ENCODE results near the gene ADAM23.

DNA sequence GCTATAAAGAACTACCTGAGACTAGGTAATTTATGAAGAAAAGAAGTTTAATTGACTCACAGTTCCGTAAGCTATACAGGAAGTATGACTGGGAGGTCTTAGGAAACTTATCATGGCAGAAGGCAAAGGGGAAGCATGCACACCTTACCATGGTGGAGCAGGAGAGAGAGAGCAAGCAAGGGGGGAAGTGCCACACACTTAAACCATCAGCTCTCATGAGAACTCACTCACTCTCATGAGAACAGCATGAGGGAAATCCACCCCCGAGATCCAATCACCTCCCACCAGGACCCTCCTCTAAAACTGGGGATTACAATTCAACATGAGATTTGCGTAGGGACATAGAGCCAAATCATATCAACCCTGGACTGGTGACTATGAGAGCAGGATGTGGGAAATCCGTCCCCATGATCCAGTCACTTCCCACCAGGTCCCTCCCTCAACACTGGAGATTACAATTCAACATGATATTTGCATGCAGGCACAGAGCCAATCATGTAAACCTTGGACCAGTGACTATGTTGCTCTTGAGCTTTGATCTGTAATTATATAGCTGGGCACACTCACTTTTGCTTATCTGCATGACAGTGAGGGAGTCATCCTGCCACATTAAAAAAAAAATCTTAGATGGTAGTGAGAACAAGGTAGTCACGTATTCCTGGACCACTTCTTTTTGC lies 12.9 kb downstream of the ADAM23 start:
- TF ChIP-seq, protein P1, sequence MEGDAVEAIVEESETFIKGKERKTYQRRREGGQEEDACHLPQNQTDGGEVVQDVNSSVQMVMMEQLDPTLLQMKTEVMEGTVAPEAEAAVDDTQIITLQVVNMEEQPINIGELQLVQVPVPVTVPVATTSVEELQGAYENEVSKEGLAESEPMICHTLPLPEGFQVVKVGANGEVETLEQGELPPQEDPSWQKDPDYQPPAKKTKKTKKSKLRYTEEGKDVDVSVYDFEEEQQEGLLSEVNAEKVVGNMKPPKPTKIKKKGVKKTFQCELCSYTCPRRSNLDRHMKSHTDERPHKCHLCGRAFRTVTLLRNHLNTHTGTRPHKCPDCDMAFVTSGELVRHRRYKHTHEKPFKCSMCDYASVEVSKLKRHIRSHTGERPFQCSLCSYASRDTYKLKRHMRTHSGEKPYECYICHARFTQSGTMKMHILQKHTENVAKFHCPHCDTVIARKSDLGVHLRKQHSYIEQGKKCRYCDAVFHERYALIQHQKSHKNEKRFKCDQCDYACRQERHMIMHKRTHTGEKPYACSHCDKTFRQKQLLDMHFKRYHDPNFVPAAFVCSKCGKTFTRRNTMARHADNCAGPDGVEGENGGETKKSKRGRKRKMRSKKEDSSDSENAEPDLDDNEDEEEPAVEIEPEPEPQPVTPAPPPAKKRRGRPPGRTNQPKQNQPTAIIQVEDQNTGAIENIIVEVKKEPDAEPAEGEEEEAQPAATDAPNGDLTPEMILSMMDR (IDR thresholded peaks at IDR 0.05): no peak
- TF ChIP-seq POLR2A (IDR thresholded peaks at IDR 0.05): no peak

All from body of pancreas (tissue), 4 donors.